HTR-8/SVneo (cell line): ENCODE data around the gene PRDM11.

ENCODE experiments used
- DNase-seq: peaks from one replicate; pipeline ENCODE4 v3.0.0; 2011; ENCODE audit warnings: low spot score, mixed read lengths; ENCODE audit not compliant: insufficient read length
- FAIRE-seq: peaks from 2 replicates; lab custom pipeline; 2011; peaks lifted over from hg19 to GRCh38; lab: Jason Lieb, UNC

PRDM11 gene

GRCh38 chr11:45171550-45171949 is 25.1 kb downstream of the PRDM11 start:
- DNase-seq (no peak), FAIRE-seq (no peak)

- DNase-seq = no peak
- no peak for FAIRE-seq
These were observed 26.6 kb downstream of the PRDM11 start for GRCh38 chr11:45173064-45173463.

GRCh38 chr11:45174168-45174835 is 27.9 kb downstream of the PRDM11 start:
- DNase-seq (no peak), FAIRE-seq (no peak)

- no peak for FAIRE-seq
- no peak for DNase-seq
These were observed 28.5 kb downstream of the PRDM11 start for GRCh38 chr11:45174963-45175362.

GRCh38 chr11:45176996-45177395 is 30.6 kb downstream of the PRDM11 start:
- DNase-seq (no peak), FAIRE-seq (no peak)

GRCh38 chr11:45178223-45178622 is 31.8 kb downstream of the PRDM11 start:
- FAIRE-seq = no peak

GRCh38 chr11:45178890-45179671 is 32.6 kb downstream of the PRDM11 start:
- no peak for DNase-seq
- FAIRE-seq = no peak

More at GRCh38 chr11:45178223-45178622, 31.8 kb downstream of the PRDM11 start:
- DNase-seq = no peak

- DNase-seq (no peak), FAIRE-seq (no peak)
These were observed 33.3 kb downstream of the PRDM11 start for GRCh38 chr11:45179686-45180178.

- DNase-seq = peak; percentile 76
- peak; percentile 60 for FAIRE-seq
These were observed 33.9 kb downstream of the PRDM11 start for GRCh38 chr11:45180179-45180847.

GRCh38 chr11:45180848-45181192 is 34.4 kb downstream of the PRDM11 start:
- DNase-seq (peak; percentile 90), FAIRE-seq (no peak)

- DNase-seq = no peak
- no peak for FAIRE-seq
These were observed 34.9 kb downstream of the PRDM11 start for GRCh38 chr11:45181193-45181888.

- FAIRE-seq (no peak), DNase-seq (no peak)
These were observed 35.6 kb downstream of the PRDM11 start for GRCh38 chr11:45181889-45182550.

- FAIRE-seq = no peak
- DNase-seq = no peak
These were observed 36.5 kb downstream of the PRDM11 start for GRCh38 chr11:45182902-45183301.

GRCh38 chr11:45184640-45185039 is 38.2 kb downstream of the PRDM11 start:
- FAIRE-seq (no peak), DNase-seq (no peak)

- FAIRE-seq = no peak
- no peak for DNase-seq
These were observed 38.8 kb downstream of the PRDM11 start for GRCh38 chr11:45185228-45185729.

GRCh38 chr11:45187375-45187774 is 40.9 kb downstream of the PRDM11 start:
- FAIRE-seq = no peak
- no peak for DNase-seq

- no peak for DNase-seq
- FAIRE-seq = no peak
These were observed 41.7 kb downstream of the PRDM11 start for GRCh38 chr11:45188127-45188526.

GRCh38 chr11:45189230-45189629 is 42.8 kb downstream of the PRDM11 start:
- DNase-seq = no peak
- FAIRE-seq = no peak

- DNase-seq (no peak), FAIRE-seq (no peak)
These were observed 47.3 kb downstream of the PRDM11 start for GRCh38 chr11:45193695-45194094.

- no peak for DNase-seq
- no peak for FAIRE-seq
These were observed 58.3 kb downstream of the PRDM11 start for GRCh38 chr11:45204761-45205160.
